ENCODE results near the gene TIMM13. TPM values are rescaled to one million over a fixed set of nuclear protein-coding genes. Genes with fewer than 3 reads are reported as not detected.
A peak's percentile ranks its signal among the peaks of the same experiment; 100 is the strongest.

Gene TIMM13
- polyA plus RNA-seq, 1 of the 3 experiments (the other 2 are of a cell fraction) = 76.9 TPM

DNA sequence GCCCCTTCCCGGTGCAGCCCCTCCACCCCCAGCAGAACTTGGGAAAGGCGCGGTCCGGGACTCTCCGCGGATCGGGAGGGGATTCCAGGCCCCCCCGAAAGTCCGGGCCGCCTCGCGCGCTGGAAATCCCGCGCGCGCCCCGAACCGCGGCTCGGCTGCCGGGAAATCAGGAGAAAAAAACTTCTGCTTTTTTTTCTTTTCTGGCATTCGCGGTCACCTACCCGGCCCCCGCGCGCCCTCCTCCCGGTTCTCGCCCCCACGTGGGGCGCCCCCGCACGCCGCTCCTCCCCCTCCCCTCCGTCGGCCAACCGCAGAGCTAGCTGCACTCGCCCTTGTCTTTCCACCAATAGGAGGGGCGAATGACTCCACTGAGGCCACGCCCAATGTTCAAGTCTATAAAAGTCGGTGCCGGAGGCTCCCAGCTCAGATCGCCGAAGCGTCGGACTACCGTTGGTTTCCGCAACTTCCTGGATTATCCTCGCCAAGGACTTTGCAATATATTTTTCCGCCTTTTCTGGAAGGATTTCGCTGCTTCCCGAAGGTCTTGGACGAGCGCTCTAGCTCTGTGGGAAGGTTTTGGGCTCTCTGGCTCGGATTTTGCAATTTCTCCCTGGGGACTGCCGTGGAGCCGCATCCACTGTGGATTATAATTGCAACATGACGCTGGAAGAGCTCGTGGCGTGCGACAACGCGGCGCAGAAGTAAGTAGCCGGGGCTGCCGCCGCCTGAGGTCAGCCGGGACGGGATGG lies 48.5 kb upstream of the TIMM13 start, which contains the start of gene GADD45B (continued):
- TF ChIP-seq, protein P1, sequence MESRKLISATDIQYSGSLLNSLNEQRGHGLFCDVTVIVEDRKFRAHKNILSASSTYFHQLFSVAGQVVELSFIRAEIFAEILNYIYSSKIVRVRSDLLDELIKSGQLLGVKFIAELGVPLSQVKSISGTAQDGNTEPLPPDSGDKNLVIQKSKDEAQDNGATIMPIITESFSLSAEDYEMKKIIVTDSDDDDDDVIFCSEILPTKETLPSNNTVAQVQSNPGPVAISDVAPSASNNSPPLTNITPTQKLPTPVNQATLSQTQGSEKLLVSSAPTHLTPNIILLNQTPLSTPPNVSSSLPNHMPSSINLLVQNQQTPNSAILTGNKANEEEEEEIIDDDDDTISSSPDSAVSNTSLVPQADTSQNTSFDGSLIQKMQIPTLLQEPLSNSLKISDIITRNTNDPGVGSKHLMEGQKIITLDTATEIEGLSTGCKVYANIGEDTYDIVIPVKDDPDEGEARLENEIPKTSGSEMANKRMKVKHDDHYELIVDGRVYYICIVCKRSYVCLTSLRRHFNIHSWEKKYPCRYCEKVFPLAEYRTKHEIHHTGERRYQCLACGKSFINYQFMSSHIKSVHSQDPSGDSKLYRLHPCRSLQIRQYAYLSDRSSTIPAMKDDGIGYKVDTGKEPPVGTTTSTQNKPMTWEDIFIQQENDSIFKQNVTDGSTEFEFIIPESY (IDR thresholded peaks at IDR 0.05; ENCODE audit: borderline replicate concordance, low read depth) = peak; percentile 47; the same call in 1 of the 2 replicates
- TF ChIP-seq, protein P2, sequence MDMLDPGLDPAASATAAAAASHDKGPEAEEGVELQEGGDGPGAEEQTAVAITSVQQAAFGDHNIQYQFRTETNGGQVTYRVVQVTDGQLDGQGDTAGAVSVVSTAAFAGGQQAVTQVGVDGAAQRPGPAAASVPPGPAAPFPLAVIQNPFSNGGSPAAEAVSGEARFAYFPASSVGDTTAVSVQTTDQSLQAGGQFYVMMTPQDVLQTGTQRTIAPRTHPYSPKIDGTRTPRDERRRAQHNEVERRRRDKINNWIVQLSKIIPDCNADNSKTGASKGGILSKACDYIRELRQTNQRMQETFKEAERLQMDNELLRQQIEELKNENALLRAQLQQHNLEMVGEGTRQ (IDR thresholded peaks at IDR 0.05; ENCODE audit: borderline replicate concordance, low read depth, low read length) = no peak
- TF ChIP-seq FOSL2 (IDR thresholded peaks at IDR 0.05; ENCODE audit: borderline replicate concordance, low read depth) = 0 out of 2 replicates have a peak, but pooled peaks have one; percentile 34
- TF ChIP-seq, protein P3, sequence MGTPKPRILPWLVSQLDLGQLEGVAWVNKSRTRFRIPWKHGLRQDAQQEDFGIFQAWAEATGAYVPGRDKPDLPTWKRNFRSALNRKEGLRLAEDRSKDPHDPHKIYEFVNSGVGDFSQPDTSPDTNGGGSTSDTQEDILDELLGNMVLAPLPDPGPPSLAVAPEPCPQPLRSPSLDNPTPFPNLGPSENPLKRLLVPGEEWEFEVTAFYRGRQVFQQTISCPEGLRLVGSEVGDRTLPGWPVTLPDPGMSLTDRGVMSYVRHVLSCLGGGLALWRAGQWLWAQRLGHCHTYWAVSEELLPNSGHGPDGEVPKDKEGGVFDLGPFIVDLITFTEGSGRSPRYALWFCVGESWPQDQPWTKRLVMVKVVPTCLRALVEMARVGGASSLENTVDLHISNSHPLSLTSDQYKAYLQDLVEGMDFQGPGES (IDR thresholded peaks at IDR 0.05; ENCODE audit: low read depth, low read length) = no peak
- TF ChIP-seq MXI1 (IDR thresholded peaks at IDR 0.05; ENCODE audit: low read depth, low read length) = peak; percentile 44; the same call in 1 of the 2 replicates
- TF ChIP-seq RCOR1 (IDR thresholded peaks at IDR 0.05; ENCODE audit: low read length) = no peak
- 0 out of 2 replicates have a peak, but pooled peaks have one; percentile 3 for TF ChIP-seq NFIC (IDR thresholded peaks at IDR 0.05; ENCODE audit: borderline replicate concordance)
- peak; percentile 100 for TF ChIP-seq POLR2AphosphoS5 (IDR thresholded peaks at IDR 0.05; ENCODE audit: low read depth, low read length)

- ChIA-PET POLR2A (interaction anchor here (1.0 to 2.3 kb wide), 10 partner anchors 9 to 140 kb away, joined by 3 to 15 read pairs (median 5); partner anchors contain the start of gene TIMM13), CTCF (interaction anchor here (0.9 to 21.1 kb wide), 11 partner anchors 12 to 162 kb away, joined by 3 to 309 read pairs (median 14); no protein-coding TSS in a partner anchor)
- peak; percentile 54 for DNase-seq
- H3F3A ChIP-seq (replicated peaks; ENCODE audit: insufficient read depth) = peaks cover 39% of the 10 kb centered on the region
- H3K9me2 ChIP-seq = no peaks in the 10 kb centered on the region
- H4K20me1 ChIP-seq (ENCODE audit: insufficient read depth) = peaks cover 31% of the 10 kb centered on the region
- peaks cover 45% of the 10 kb centered on the region for H3K79me2 ChIP-seq (ENCODE audit: insufficient read depth)
- peak overlapping the region; percentile 49 to 100 for H3K4me3 ChIP-seq (ENCODE audit: low read depth in 2 of 2, low read length in 1 of 2)
- H3K4me2 ChIP-seq = peak overlapping the region; percentile 88
- peaks cover 6 to 27% of the 10 kb centered on the region in 2 experiments; a peak in 1 of 4 replicates for H3K4me1 ChIP-seq (ENCODE audit: control insufficient read depth in 1 of 2, insufficient read depth in 2 of 2, low read depth in 1 of 2, low read length in 1 of 2)
- peak overlapping the region; percentile 65 for H3K9ac ChIP-seq
- H3K36me3 ChIP-seq (replicated peaks in 1 of 2; ENCODE audit: control insufficient read depth in 1 of 2, insufficient read depth in 2 of 2, low read length in 1 of 2) = peaks cover 0 to 5% of the 10 kb centered on the region in 2 experiments
- TF ChIP-seq FOXM1 (IDR thresholded peaks at IDR 0.05; ENCODE audit: low read depth) (no peak), CTCF (IDR thresholded peaks at IDR 0.05) (no peak), SMC3 (IDR thresholded peaks at IDR 0.05; ENCODE audit: low read depth, low read length) (no peak), MAX (IDR thresholded peaks at IDR 0.05; ENCODE audit: low read depth) (no peak; the same call in 1 of the 2 replicates), USF1 (IDR thresholded peaks at IDR 0.05; ENCODE audit: borderline replicate concordance, low read depth) (no peak), GATA2 (CRISPR knock-in tag; IDR thresholded peaks at IDR 0.05) (no peak), RCOR1 (IDR thresholded peaks at IDR 0.05; ENCODE audit: low read length) (0 out of 2 replicates have a peak, but pooled peaks have one; percentile 17), RAD21 (IDR thresholded peaks at IDR 0.05; ENCODE audit: low read length) (no peak), SIN3A (IDR thresholded peaks at IDR 0.05; ENCODE audit: borderline replicate concordance, low read depth, low read length) (0 out of 2 replicates have a peak, but pooled peaks have one; percentile 9), TEAD4 (IDR thresholded peaks at IDR 0.05; ENCODE audit: borderline replicate concordance, insufficient read depth) (peak; percentile 0; the same call in 1 of the 2 replicates)
- peak overlapping the region; percentile 34 to 70; a peak in 3 of 4 replicates for H3K27ac ChIP-seq (ENCODE audit: low read depth in 2 of 2, low read length in 1 of 2)
- H3K9me3 ChIP-seq = no peaks in the 10 kb centered on the region
- H2AFZ ChIP-seq (ENCODE audit: low read depth) = peak overlapping the region; percentile 36; the same call in 1 of the 2 replicates
- no peaks in the 10 kb centered on the region for H3K27me3 ChIP-seq (ENCODE audit: insufficient read depth)
- 1% methylated on average over 29 of the region's 45 CpGs for WGBS (ENCODE audit: low lambda C conversion rate)
Measured at GRCh38 chr19:2475018-2475701, 47.8 kb upstream of the TIMM13 start.

Data from SK-N-SH (cell line).